Neural crest cell (in vitro differentiated cells): ENCODE measurements around the gene OIP5. TPM values are rescaled to one million over a fixed set of nuclear protein-coding genes. Genes with fewer than 3 reads are reported as not detected.
A peak's percentile ranks its signal among the peaks of the same experiment; 100 is the strongest.

Source experiments
- DNase-seq: peaks from one replicate; pipeline ENCODE4 v3.0.0; 2021; ENCODE audit warnings: low read depth, mixed read lengths, low spot score
- H3K27ac Mint-ChIP-seq: one replicate; pipeline ENCODE4 v1.8.0; 2021; ENCODE audit warnings: mild to moderate bottlenecking, mixed read lengths; ENCODE audit not compliant: unreplicated experiment
- H3K27me3 Mint-ChIP-seq: 2 replicates; pipeline ENCODE4 v1.8.0; 2021; ENCODE audit warnings: low read depth, mild to moderate bottlenecking, mixed read lengths
- H3K36me3 Mint-ChIP-seq: 2 replicates; pipeline ENCODE4 v1.8.0; 2021; ENCODE audit warnings: low read depth, mild to moderate bottlenecking, mixed read lengths
- H3K4me1 Mint-ChIP-seq: 2 replicates; pipeline ENCODE4 v1.8.0; 2021; ENCODE audit warnings: mixed read lengths
- H3K4me3 Mint-ChIP-seq: one replicate; pipeline ENCODE4 v1.8.0; 2021; ENCODE audit warnings: mild to moderate bottlenecking, mixed read lengths
- H3K9me3 Mint-ChIP-seq: 2 replicates; pipeline ENCODE4 v1.8.0; 2021; ENCODE audit warnings: mixed read lengths
- total RNA-seq: library from RNA; stranded (reverse); gene quantifications from 2 replicates; pipeline ENCODE4 v1.2.1, GENCODE V29; 2021
- TF ChIP-seq, protein P1 (sequence below): fragments of 200-600 bp; sonication (generic); conservative IDR thresholded peaks from 2 replicates; pipeline ENCODE4 v1.5.0; 2021; ENCODE audit warnings: antibody characterized with exemption, mild to moderate bottlenecking

The OIP5 gene
- total RNA-seq, 1 donor from 2014 or later, result 26.9 TPM

DNA sequence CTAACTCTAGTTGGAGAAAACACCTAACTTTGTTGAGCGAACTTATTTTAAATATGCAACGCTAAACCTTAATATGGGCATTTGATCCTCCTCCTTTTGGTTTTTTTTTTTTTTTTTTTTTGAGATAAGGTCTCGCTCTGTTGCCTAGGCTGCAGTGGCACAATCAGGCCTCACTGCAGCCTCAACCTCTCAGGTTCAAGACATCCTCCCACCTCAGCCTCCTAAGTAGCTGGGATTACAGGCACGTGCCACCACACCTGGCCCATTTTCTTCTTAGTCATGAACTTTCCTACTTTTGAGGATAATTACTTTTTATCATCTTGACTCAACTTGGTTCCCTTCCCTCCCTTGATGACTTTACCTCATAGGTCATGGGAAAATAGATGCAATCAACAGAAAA is 4.2 kb upstream of the OIP5 start:
- Mint-ChIP-seq H3K4me3 (peak overlapping the region; percentile 49), H3K27me3 (no peaks in the 10 kb centered on the region), H3K36me3 (peaks cover 14% of the 10 kb centered on the region), H3K27ac (no peak overlapping the region), H3K9me3 (peaks cover 2% of the 10 kb centered on the region), H3K4me1 (peaks cover 40% of the 10 kb centered on the region)
- TF ChIP-seq, protein P1, sequence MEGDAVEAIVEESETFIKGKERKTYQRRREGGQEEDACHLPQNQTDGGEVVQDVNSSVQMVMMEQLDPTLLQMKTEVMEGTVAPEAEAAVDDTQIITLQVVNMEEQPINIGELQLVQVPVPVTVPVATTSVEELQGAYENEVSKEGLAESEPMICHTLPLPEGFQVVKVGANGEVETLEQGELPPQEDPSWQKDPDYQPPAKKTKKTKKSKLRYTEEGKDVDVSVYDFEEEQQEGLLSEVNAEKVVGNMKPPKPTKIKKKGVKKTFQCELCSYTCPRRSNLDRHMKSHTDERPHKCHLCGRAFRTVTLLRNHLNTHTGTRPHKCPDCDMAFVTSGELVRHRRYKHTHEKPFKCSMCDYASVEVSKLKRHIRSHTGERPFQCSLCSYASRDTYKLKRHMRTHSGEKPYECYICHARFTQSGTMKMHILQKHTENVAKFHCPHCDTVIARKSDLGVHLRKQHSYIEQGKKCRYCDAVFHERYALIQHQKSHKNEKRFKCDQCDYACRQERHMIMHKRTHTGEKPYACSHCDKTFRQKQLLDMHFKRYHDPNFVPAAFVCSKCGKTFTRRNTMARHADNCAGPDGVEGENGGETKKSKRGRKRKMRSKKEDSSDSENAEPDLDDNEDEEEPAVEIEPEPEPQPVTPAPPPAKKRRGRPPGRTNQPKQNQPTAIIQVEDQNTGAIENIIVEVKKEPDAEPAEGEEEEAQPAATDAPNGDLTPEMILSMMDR, result no peak
- DNase-seq, result no peak

DNA sequence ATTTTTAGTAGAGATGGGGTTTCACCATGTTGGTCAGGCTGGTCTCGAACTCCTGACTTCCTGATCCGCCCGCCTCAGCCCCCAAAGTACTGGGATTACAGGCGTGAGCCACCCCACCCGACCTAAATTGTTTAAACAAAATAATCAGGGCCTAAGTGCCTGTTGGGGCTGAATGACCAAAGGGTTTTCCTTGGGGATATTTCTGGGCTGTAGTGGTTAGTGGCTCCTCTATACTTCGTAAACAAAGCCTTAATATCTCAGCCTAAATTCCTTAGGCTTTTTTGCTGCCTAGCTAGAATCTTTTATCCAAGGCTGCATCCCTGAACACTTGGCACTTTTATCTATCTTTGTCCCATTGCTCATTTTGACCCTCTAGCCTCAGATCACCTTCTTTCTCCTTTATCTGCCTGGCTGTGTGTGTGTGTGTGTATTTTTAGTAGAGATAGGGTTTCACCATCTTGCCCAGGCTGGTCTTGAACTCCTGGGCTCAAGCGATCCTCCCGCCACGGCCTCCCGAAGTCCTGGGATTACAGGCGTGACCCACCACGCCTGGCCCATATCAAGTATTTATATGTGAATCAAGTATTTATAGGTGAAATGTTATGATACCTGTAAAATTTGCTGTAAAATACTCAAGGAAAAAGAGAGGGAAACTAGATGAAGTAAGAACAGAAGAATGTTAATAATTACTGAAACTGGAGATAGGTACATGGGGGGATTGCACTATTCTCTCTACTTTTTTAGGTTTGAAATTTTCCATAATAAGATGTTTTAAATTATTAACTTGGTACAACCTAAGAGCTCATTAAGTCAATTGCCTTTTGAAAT is 2.1 kb upstream of the OIP5 start:
- peak overlapping the region; percentile 100 for H3K4me3 Mint-ChIP-seq
- no peak overlapping the region for H3K27ac Mint-ChIP-seq
- H3K9me3 Mint-ChIP-seq, result peaks cover 2% of the 10 kb centered on the region
- H3K27me3 Mint-ChIP-seq, result no peaks in the 10 kb centered on the region
- H3K4me1 Mint-ChIP-seq, result peaks cover 49% of the 10 kb centered on the region
- H3K36me3 Mint-ChIP-seq, result peaks cover 7% of the 10 kb centered on the region
- TF ChIP-seq, protein P1, result no peak
- DNase-seq, result no peak

DNA sequence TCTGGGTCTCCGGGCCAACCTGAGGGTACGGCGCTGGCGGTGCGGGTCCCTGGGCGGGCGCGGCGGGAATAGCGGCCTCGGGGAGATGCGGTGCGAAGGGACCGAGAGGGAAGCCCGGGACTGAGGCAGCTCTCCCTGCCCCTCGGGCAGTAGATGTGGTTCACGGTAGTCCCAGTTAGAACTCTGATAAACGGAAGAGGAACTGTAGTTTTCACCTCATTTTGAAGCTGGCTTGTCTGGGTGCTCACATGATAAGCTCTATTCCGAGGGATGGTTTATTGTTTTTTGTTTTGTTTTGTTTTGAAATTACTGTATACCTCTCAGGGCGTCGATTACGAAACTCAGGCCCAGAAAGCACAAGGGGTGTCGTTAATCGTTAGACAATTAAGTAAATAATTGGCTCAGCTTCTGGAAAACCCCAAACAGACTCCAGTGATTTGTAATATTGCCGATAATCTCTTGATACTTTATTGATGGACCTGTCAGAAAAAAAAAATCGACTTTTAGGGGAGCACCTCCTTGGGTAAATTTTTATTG is 703 bp upstream of the OIP5 start:
- Mint-ChIP-seq H3K9me3 (peaks cover 2% of the 10 kb centered on the region), H3K4me1 (peaks cover 45% of the 10 kb centered on the region), H3K4me3 (peak overlapping the region; percentile 100), H3K36me3 (peaks cover 14% of the 10 kb centered on the region), H3K27me3 (no peaks in the 10 kb centered on the region), H3K27ac (peak overlapping the region; percentile 99)
- DNase-seq, result no peak
- TF ChIP-seq, protein P1, result no peak

DNA sequence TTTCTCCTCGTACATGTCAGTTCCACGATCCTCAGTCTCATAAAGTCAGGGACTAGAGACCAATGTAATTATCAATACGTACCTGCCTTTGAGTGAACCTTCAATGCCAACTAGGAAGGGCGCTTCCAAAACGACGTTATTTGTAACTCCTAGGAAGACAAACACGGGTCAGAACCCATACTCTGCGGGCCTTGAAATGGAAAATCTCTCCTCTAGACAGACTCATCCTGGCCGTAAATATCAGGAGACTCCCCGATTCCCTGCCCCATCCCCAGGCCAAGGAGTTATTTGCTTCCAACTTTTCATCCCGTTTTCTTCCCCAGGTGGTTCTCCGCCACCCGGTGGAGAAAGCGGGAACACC is 578 bp downstream of the OIP5 start:
- Mint-ChIP-seq H3K27ac (peak overlapping the region; percentile 80), H3K9me3 (peaks cover 2% of the 10 kb centered on the region), H3K27me3 (no peaks in the 10 kb centered on the region), H3K4me3 (peak overlapping the region; percentile 100), H3K4me1 (peaks cover 39% of the 10 kb centered on the region), H3K36me3 (peaks cover 16% of the 10 kb centered on the region)
- TF ChIP-seq, protein P1, result no peak
- DNase-seq, result no peak

DNA sequence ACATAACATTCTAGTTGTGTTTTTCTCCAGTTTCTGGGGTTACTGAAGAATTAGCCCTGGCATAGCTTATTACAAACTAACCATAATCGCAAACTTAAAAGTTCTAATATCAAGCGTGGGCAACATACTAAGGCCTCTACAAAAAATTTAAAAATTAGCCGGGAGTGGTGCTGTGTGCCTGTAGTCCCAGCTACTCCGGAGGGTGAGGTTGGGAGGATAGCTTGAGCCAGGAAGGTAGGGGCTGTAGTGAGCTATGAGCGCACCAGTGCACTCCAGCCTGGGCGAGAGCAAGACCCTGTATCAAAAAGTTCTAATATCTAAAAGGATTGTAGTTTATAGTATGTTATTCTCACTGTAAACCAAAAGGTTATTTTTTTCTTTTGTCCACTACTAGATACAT is 1.1 kb downstream of the OIP5 start:
- TF ChIP-seq, protein P1, result no peak
- H3K27me3 Mint-ChIP-seq, result no peaks in the 10 kb centered on the region
- H3K4me1 Mint-ChIP-seq, result peaks cover 34% of the 10 kb centered on the region
- H3K36me3 Mint-ChIP-seq, result peaks cover 18% of the 10 kb centered on the region
- H3K4me3 Mint-ChIP-seq, result peak overlapping the region; percentile 100
- no peak for DNase-seq
- peak overlapping the region; percentile 80 for H3K27ac Mint-ChIP-seq
- H3K9me3 Mint-ChIP-seq, result peaks cover 2% of the 10 kb centered on the region
